Left colon (tissue), 2 donors: Measurements from ENCODE around the gene SYDE2. TPM values are rescaled to one million over a fixed set of nuclear protein-coding genes. Genes with fewer than 3 reads are reported as not detected.

ENCODE experiments used
- microRNA-seq, 2 donors: library from miRNA; unstranded; fragments of <30 nt; microRNA quantifications; one replicate each; pipeline versions ENCODE4 v1.1.0 to v1.2.0, GENCODE V29; 2020
- total RNA-seq, 2 donors: library from RNA; stranded (reverse); fragmentation: NEBNext Ultra II Directional; extraction: Animal tissue kit (Norgen Biotek cat#: 25700); gene quantifications; one replicate each; pipeline ENCODE4 v1.2.1, GENCODE V29; 2021
- donor health status: DM: no; HTN: no; CAD: no.
- donor health status: DM: yes; HTN: yes; CAD: no.

The SYDE2 gene
- total RNA-seq, 2 donors from 2014 or later: 7.2 to 10.9 TPM

Small RNA genes lying within 50 kb of the gene (microRNA-seq; reads per million reads assigned to microRNA genes)
- gene MIR4423: 0 to 2.1 reads per million in 2 donors

Other genes with a start within 250 kb of the SYDE2 start
- gene MCOLN2, start 203.9 kb downstream of the SYDE2 start, total RNA-seq: 10 to 100 TPM; 25.2 to 87.3 TPM
- gene MCOLN3, start 152.5 kb downstream of the SYDE2 start, total RNA-seq: 1 to 10 TPM; 1.1 to 4.0 TPM
- 10 to 100 TPM; 17.4 to 20.3 TPM for gene C1orf52, start 58.6 kb upstream of the SYDE2 start, total RNA-seq
- 100 to 1,000 TPM; 108 to 115 TPM for gene BCL10, start 75.6 kb upstream of the SYDE2 start, total RNA-seq